ENCODE results near the gene EIF5.

- TF ChIP-seq EZH2 (IDR thresholded peaks at IDR 0.05; ENCODE audit: low read length) = no peak
- TF ChIP-seq, protein P1, sequence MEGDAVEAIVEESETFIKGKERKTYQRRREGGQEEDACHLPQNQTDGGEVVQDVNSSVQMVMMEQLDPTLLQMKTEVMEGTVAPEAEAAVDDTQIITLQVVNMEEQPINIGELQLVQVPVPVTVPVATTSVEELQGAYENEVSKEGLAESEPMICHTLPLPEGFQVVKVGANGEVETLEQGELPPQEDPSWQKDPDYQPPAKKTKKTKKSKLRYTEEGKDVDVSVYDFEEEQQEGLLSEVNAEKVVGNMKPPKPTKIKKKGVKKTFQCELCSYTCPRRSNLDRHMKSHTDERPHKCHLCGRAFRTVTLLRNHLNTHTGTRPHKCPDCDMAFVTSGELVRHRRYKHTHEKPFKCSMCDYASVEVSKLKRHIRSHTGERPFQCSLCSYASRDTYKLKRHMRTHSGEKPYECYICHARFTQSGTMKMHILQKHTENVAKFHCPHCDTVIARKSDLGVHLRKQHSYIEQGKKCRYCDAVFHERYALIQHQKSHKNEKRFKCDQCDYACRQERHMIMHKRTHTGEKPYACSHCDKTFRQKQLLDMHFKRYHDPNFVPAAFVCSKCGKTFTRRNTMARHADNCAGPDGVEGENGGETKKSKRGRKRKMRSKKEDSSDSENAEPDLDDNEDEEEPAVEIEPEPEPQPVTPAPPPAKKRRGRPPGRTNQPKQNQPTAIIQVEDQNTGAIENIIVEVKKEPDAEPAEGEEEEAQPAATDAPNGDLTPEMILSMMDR (optimal IDR thresholded peaks at IDR 0.05 in 1 of 3, IDR thresholded peaks at IDR 0.05 in 1 of 3, conservative IDR thresholded peaks at IDR 0.05 in 1 of 3; ENCODE audit: extremely low read depth in 1 of 3, insufficient read depth in 2 of 3, low read length in 3 of 3) = peak; percentile 48 to 84 (median 76)
Observed at GRCh38 chr14:103391048-103391447, 57.0 kb downstream of the EIF5 start.

Measured in keratinocyte (primary cell).